Iris pigment epithelial cell (primary cell): ENCODE data around the gene MAL.

ENCODE experiments used
- DNase-seq: peaks from one replicate; pipeline ENCODE4 v3.0.0-alpha.2; 2011; ENCODE audit warnings: low read depth

The MAL gene

DNA sequence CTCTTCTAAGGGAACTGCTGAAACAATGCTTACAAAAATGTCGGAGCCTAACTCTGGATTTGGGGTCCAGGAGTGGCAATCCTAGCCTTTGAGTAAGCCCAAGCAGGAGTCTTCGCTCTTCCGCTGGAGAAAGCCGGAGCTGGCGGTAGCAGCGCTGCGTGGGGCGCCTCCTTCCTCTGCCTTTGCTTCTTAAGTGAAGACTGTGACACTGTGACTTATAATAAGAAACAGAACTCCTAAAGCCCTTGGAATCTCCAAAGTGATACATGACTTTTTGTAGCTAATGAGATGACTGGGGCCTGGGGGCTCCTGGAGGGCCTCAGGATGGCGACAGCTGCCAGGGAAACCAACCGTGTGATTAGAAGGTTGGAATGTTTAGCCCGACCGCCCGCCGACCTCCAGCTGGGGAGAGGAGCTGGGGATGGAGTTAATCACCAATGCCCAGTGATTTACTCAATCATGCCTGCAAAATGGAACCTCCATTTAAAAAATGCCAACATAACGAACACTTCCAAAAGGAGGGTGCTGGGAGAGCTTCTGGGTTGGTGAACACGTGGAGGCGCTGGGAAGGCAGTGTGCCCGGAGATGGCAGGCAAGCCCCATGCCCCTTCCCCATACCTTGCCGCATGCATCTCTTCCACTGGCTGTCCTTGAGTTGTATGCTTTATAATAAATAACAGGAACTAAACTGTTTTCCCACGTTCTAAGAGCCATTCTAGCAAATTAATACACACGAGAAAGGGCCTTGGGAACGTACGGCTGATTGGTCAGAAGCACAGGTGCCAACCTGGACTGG, 29.0 kb upstream of the MAL start:
- DNase-seq, result no peak

DNA sequence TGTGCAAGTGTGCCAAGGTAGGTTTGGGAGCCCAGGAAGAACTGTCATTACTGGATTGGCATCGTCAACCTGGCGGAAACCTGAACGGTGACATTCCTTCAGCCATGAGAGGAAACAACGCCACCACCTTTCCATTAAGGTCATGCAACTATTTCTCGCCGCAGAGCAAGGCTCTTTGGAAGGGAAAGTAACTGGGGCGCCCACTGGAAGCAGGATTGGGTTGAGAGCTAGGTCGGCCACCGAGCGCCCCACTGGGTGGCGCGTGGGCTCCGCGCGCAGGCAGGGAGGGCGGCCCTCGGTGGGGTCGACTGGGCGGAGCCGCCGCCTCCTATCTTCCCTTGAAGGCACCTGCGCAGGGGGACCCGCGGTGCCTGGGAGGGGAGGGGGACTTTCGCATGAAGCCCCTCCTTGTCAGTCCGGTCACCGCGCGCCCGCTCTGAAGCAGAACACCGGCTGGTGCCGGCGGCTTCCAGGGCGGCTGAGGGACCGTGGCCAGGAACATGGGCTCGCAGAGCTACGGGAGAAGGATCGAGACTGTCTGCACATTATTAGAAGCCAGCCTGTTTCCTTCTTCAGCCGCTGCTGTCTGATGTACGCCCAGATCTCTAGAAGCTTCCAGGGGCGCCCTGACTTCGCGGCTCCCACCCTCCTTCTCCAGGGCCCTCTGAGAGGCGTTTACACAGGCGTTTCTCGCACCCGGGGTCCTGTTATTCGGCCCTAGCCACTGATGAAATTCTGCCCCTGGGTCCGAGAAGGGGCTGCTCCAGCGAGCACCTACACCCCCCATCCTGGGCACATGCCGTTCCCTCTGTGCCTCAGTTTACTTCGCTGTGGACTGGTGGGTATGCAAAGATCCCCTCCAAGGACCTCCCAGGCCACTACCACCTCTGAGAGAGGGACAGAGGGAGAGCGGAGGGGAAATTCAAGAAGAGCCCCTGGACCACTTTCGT, 27.3 kb upstream of the MAL start:
- DNase-seq, result no peak

DNA sequence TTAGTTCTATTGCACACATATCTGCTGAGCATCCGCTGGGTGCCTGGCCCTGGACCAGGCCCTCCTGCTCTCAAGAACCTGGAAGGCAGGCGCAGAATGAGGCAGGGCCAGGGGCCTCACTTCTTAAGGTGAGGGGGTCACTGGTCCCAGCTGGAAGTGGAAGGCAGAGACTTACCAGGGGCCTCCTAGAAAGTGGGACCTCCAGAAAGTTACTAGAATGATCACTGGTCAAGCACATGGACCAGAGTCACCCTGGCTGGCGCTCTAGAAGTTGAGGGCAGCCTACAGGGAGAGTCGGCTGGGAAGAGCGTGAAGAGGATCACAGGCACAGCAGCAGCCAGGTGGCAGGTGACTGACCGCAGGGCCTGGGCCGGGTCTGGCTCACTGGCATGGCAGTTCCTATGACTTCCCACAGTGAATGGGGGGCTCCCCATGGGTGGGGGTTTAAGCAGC, 26.1 kb upstream of the MAL start:
- no peak for DNase-seq

DNA sequence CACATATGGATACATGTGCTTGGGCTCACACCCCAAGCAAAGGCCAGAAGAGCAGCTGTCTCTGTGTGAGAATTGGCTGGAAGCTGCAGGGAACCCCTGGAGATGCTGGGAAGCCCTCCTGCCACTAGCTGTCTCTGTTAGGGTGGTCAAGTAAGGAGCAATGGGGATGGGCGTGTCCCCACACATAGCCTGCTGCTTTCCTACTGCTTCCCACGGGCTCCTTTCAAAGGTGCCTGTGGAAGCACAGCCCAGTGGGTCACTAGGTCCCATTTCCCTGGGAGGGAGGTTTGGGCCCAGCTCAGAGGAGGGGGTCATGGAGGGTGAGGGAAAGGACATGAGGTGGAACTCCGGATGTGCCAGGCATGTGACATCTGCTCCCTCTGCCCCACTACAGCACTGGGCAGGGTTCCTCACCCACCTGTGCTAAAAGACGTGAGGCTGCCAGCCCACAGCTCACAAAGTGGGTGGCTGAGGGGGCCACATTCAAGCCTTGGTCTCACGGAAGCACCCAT, 24.4 kb upstream of the MAL start:
- no peak for DNase-seq

DNA sequence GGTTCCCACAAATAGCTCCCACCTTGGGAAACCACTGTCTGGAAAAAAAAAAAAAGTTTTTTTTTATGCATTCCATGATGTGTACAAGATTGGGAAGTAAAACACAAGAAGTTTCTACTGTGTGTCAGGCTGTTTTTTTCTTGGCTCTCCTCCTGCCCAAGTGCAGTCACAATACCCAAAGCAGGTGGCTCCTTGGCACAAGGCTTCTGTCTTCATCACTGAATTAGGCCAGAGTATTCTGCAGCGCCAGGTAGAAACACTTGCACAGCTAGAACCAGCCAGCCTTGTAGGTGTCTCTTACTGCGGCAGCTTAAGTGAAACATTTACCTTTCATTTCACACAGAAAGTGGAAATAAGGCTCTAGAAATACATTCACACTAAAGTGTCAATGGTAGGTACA, 23.8 kb upstream of the MAL start:
- no peak for DNase-seq

DNA sequence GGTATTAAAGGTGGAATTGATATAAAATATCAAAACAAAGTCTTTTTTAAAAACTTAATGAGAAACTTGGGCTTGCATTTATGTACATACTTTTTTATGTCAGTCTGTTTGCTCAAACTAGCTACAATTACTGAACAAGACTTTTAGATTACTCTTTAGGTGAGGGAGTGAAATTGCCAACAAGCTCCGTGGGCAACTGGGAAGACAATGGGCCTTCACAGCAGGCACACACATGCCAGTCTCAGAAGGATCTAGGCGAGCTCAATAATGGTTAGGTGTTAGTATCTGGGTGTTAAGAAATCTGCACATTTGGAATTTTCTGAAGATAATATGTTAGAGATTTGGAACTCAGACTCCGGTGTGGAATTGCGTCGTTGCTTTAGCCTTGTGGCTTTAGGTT, 23.0 kb upstream of the MAL start:
- DNase-seq, result no peak

DNA sequence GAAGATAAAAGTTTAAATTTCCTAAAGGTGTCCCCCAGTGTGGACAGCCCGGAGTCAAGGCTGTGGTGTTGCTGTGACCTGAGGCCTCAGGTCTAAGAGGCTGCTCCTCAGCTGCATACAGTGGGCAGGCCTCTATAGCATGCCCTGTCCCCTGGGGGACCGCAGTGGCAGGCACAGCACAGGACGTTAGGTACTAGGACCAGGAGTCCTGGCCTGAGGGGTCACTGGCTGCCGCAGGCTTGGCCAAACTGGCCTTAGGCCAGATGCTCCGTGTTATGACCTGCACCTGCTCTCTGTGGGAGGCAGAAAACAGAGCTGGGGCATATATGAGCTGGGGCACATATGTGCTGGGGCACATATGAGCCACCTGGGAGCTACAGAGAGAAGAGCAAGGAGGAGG, 21.2 kb upstream of the MAL start:
- DNase-seq, result no peak

DNA sequence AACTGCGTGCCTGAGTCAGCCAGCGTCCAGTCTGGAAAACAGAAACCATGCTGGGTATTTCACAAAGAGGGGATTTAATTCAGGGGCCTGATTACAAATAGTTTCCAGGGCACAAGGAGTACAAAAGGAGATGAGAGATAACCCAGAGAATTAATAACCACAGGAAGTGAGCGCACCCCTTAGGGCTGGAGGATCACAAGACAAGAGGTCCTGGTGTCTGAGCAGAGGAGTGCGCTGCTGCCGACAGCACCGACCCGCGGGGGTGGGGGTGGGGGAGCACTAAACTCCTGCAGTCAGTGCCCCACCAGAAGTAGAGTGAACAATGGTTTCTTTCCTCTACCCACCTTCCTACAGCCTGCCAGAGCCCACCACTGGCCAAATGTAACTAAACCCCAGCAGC, 20.8 kb upstream of the MAL start:
- no peak for DNase-seq

DNA sequence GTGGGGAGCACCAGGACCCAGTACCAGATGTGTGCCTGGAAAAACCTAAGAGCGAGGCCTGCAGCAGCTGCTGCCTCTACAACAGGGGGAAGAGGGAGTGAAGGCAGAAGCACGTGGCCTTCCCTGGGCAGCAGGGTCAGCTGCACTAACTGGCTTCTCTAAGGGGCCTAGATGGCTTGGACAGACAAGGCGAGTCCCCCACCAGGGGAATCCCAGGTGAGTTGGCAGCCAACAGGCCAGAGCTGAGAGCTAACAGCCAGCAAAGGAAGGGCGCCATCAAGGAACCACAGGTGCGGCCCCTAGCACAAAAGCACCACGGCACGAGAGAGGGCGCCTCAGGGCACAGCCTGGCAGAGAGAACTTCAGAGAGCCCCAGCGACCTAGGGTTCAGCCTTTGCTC, 19.8 kb upstream of the MAL start:
- no peak for DNase-seq

DNA sequence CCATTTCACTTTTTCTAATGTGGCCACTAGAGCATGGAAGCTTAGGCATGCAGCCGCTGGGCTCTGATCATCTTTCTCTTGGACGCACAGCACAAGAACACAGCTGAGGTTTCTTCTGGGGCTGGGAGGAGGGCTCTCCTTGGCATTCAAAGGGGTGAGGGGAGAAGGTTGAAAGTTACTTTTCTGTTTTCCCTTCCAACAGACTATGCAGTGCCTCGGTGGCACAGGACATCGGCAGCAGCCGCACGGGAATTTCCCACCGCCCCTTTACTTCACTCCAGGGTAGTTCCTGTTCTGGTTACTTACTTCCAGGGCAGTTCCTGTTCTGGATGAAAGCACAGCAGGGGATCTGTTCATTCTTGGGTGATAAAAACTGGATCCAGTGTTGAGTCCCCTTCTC, 18.9 kb upstream of the MAL start:
- DNase-seq, result no peak

DNA sequence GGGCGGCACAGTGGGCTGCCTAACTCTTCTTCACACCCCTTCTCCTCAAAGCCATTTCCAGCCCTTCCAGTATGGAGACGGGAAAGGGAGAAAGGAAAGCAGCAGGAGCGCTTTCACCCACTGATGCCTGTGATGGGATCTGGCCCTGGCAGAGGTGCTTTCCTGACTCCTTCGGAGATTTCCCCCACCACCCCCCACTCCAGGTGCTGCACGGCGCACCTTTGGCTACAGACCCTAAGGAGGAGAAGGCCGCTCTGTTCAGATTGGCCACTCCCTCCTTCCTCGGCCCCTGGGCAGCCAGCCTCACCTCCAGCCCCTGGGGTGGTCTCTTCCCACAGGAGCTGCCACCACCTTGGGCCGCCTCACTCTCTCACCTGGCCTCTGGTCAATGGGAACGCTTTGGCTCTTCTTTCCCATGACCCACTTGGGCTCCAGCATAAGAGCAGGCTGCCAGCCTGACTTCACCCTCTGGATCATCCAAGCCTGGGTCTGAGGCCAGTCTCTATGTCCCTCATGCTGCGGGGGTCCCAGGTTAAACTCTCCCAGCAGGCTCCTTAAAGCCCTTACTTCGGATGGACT, 18.4 kb upstream of the MAL start:
- no peak for DNase-seq

DNA sequence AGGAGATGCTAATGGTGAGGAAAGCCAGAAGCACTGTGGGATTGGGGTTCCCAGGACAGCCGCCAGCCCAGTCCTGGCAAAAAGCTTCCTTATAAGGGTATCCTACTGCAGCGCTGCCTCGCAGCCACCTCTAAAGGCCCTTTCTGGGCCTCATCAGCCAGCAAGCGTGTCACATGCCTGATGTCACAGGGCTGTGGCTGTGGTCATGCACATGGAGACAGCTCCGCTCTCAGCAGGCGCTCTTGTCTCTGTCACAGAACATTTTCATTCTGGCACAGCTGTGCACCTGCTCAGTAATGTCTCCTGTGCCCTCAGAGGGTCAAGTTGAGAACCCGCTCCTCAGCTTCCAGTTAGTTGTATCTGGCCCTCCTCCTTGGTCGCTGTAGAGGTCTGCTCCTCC, 17.7 kb upstream of the MAL start:
- DNase-seq, result no peak

DNA sequence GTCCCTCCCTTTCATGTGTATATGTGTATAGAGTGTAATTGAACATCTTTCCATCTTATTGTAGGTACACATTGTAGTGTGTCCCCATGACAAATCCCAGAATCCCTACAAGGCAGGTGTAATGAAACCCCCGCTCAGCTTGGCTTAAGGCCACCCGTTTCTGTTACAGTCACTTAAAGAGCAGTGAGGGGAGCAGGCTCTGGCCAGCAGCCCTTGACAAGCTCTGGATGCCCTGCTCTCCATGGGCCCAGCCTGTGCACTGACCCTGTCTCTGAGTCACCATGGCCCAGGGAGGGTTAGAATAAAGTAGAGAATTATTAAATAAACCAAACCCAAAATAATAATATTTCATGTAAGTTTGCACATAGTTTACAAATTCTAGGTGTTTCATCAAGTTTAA, 17.2 kb upstream of the MAL start:
- no peak for DNase-seq

DNA sequence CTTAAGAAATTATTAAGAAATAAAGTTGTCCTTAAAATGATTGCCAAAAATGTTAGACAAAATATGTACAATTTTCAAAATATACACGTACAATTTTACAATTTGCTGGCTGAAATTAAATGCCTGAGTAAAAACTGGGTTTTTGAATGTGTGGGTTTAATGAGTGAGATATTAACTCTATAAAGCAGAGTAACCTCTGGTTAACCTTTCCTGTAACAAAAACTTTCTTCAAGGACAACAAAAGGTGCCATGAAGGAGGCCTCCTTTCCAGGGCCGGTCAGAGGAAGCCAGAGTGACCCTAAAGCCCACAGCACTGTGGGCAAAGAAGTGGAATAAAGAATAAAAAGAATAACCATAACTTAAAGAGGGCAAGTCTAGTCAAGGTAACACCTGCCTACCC, 16.5 kb upstream of the MAL start:
- no peak for DNase-seq

DNA sequence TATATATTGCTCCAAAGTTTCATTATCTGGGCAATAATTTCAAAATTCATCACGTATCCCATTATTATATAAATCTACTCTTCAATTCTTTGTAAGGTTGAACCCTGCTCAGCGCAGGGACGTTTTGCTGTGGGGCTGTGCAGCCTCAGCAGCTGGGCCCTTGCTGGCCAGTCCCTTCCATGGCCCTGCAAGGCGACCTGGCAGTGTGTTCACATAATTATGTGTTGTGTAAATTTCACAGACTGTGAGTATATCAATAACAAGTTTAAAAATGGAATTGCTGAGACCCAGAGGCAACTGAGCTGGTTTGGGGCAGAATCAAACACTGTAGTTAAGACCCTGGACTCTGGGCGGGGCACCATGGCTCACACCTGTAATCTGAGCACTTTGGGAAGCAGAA, 16.1 kb upstream of the MAL start:
- DNase-seq, result no peak

DNA sequence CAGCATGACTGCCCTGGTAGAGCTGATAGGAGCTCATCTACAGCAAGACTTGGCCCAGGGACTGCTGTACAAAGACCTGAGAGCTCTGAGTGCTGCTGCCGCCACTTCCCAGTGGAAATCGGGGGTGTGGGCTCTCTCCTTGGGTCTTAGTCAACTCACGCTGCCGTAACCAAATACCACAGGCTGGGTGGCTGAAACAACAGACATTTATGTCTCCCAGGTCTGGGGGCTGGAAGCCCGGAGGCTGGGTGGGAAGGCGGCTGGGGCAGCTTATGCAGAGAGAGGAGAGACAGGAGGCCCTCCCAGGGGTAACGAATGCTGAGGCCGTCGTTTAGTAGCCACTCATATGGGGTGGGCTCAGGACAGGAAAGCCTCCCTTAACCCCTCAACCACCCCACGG, 15.4 kb upstream of the MAL start:
- DNase-seq, result no peak

DNA sequence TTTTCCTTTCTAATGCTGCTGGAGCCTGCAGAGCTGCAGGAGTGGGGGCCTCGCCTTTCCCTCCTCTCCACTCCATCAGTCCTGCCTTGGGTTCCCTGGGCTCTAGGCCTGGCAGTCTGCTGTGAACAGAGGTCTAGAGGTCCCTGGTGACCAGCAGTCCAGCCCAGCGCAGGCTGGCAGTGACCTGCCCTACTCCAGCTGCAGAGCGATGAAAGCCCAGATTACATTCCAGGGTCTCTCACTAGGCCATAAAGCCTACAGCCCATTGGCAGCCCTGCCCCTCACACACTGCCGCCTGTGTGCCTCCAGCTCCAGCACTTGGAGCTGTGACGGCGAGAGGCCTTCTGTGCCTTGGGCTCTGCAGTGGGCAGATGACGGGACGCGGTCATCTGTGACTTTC, 14.8 kb upstream of the MAL start:
- no peak for DNase-seq

DNA sequence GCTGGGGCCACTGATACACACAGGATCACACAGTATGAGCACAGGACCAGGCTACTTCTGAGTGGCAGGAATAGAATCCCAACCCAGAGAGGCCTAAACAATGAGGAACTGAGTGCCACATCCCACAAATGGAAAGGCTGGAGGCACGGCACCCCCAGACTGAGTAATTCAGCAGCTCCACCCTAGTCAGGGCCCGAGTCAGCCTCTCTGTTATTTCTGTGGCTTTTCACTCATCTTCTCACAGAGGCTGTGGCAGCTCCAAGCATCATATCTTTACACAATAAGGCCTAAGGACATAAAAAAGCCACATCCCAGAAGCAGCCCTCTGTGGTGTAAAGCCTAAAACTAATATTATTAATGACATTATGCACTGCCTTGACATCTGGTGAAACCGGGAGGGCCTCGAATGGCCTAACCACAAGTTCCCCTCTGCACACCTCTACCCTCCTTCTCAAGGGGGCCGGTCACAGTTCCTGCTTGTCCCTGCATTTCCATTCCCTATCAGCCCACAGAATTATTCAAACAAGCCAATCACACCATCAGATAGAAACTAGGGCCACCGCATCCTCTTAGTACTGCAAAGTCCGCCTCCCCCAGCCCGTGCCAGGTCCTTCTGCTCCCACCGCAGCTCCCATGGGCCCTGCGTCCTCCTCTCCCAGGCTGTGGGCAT, 12.5 kb upstream of the MAL start:
- DNase-seq, result no peak

DNA sequence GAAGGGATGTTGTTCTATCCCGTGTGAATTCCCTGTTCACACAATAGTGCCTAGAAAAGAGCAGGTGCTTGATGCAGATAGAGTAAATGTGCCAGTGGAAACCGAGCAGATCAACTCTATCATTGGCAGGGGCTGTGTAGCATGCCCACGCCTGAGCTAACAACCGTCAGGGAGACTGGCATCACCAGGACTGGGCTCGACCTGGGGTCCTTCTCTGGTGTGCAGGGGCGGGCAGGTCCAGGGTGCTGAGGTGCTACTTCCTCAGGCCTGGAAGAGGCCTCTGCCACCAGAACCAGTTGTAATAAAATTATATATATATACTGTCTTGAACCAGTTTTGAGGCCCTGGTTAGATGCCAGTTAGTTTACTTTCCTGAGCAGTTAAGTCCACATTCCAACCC, 11.8 kb upstream of the MAL start:
- no peak for DNase-seq

DNA sequence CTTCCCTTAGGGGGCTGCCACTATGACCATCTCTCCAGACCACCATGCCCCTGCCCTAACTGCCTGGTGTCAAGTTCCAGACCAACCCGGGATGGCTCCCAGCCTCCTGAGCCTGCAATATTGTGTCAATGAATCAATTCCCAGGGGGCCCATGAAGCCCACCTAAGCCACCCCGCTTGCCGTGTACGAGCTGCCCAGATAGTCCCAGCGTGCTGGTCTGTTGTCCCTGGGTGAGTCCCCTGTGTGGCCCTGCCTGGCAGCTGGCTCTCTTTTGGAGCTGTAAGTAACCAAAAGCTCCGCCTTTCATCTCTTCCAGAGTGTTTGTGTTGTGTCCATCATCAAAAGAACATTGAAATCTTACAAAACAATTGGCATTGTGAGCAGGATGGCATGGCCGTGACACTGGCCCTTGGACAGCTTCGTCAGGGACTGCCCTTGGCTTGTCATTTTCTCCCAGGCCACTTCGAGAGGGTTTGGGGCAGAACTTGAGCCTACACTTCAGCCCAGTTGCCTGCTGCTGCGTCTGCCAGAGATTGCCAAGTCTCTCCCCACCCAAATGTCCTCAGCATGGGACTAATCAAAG, 11.3 kb upstream of the MAL start:
- DNase-seq, result no peak

DNA sequence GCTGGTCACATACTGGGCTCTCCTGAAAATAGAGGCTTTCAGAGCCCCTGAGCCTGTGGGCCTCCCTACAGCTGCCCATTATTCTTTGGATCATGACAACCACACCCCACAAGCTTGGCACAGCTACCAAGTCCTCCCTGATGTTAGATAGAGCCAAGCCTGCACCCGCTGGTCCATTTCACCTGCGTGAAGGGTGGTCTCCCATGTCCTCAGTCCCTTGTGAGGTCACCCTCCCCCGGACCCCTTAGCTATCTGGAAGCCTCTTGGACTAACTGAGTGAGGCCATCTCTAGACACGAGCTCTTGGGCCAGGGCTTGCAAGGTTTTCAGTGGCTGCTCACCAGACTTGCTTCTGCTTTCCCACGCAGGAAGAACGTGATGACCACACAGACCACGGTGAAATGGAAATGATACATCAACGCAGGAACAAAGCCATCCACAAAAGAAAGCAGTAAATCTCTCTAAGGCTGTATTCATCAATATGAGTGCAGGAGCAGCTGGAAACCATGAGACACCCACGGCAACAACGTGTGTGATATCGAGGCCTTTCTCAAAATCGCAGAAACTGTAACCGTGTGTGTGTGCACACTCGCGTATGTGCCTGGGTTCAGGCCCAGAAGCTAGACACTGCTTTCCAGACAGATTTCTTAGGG, 10.1 kb upstream of the MAL start:
- no peak for DNase-seq
